NAMALWA (cell line): ENCODE measurements around the gene FGL2.
"Not testable (repeated sequence)": the region's sequence is repeated elsewhere in the genome, so short reads cannot be mapped to it uniquely, and the experiment has no call there.

Experiments used
- DNase-seq: peaks from one replicate; pipeline ENCODE4 v3.0.0-alpha.2; 2015; ENCODE audit warnings: low spot score

FGL2 gene

DNA sequence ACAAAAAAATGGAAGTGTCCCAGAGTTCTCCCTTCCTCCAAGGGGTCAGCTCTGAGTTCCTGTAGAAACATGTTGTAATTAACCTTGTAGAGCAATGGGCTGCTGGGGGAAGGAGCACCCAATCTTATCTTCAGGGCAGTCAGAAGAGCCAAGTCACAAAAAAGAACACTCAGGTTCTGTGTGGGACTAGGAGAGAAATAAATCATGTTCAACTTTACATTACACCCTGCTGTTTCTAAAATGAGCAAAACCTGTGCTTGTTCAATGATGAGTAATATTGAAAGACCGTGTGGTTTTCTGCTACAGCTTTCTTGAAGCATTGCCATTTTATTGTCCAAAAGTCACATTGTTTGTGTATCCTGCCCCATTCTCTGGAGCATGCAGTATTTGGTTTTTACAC is 42.6 kb downstream of the FGL2 start:
- DNase-seq: not testable (repeated sequence)

DNA sequence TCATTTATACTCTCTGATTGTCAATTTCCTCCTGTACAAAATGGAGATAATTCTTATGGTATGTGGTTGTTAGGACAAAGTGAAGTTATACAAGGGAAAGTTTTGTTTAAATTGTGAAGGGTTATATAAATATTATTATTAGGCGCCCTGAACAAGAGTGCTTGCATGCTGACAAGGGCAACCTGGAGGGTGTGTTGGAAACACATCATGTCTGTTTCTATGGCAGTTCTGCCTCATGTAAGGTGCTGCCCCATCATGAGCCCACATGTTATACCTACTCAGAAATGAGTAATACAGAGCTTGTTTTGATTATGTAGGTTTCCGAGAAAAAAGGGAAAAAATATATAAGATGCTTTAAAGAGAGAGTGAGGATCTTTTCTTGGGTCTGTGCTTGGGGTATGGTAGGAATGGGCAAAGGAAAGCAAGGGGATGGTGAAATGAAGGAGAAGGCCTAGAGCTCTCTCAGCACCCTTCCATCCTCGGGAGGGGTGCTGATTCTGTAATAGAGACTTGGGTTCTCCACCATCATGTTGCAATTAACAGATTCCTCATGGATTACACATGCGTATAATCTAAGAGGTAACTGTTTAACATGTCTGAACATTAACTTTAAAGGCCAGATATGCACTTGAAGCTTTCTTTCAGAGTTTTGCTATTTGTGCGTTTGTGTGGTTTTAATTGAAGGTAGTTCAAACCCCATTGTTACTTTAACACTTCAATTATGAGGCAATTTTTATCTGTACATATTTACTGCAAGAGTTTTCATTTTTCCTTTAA is 43.8 kb downstream of the FGL2 start:
- DNase-seq: not testable (repeated sequence)

GRCh38 chr7:77154917-77155464 is 44.6 kb downstream of the FGL2 start:
- peak; percentile 13 for DNase-seq

- not testable (repeated sequence) for DNase-seq
Measured at GRCh38 chr7:77152232-77152631, 47.4 kb downstream of the FGL2 start.
